Activated CD4-positive, alpha-beta T cell treated with anti-CD3 and anti-CD28 coated beads, Interleukin-2, amount 10 ng/mL, durations not matched to agents 24 days and 14 days (primary cell): ENCODE data around the gene MMUT. TPM values are rescaled to one million over a fixed set of nuclear protein-coding genes. Genes with fewer than 3 reads are reported as not detected.
"Not testable (repeated sequence)": the region's sequence is repeated elsewhere in the genome, so short reads cannot be mapped to it uniquely, and the experiment has no call there.

Experiments
- DNase-seq: peaks from one replicate; pipeline ENCODE4 v3.0.0; 2022
- H3K27ac Mint-ChIP-seq: one replicate; pipeline ENCODE4 v1.8.0; 2022; ENCODE audit warnings: mild to moderate bottlenecking, mixed read lengths
- H3K27me3 Mint-ChIP-seq: one replicate; pipeline ENCODE4 v1.8.0; 2022; ENCODE audit warnings: mixed read lengths
- H3K36me3 Mint-ChIP-seq: one replicate; pipeline ENCODE4 v1.8.0; 2022; ENCODE audit warnings: low read depth, mild to moderate bottlenecking, mixed read lengths
- H3K4me1 Mint-ChIP-seq: one replicate; pipeline ENCODE4 v1.8.0; 2021; ENCODE audit warnings: mixed read lengths
- H3K4me3 Mint-ChIP-seq: one replicate; pipeline ENCODE4 v1.8.0; 2022; ENCODE audit warnings: mild to moderate bottlenecking, moderate library complexity, mixed read lengths
- H3K9me3 Mint-ChIP-seq: one replicate; pipeline ENCODE4 v1.8.0; 2021; ENCODE audit warnings: mixed read lengths
- intact Hi-C: fragments of 100-400 bp; cut with micrococcal nuclease; formaldehyde crosslinking; loops from one replicate; pipeline ENCODE4 v1.15.1; 2023
- total RNA-seq: library from RNA; stranded (reverse); gene quantifications from 2 replicates; pipeline ENCODE4 v1.2.3, GENCODE V29; 2022

Gene MMUT
- total RNA-seq, 1 donor from 2014 or later = 12.4 TPM

- intact Hi-C loops = no loop called here
- Mint-ChIP-seq H3K27ac (no peak overlapping the region), H3K4me3 (no peak overlapping the region), H3K36me3 (no peaks in the 10 kb centered on the region), H3K9me3 (no peaks in the 10 kb centered on the region), H3K4me1 (no peaks in the 10 kb centered on the region), H3K27me3 (no peaks in the 10 kb centered on the region)
- no peak for DNase-seq
These were observed 62.0 kb downstream of the MMUT start for GRCh38 chr6:49401063-49401462.

DNA sequence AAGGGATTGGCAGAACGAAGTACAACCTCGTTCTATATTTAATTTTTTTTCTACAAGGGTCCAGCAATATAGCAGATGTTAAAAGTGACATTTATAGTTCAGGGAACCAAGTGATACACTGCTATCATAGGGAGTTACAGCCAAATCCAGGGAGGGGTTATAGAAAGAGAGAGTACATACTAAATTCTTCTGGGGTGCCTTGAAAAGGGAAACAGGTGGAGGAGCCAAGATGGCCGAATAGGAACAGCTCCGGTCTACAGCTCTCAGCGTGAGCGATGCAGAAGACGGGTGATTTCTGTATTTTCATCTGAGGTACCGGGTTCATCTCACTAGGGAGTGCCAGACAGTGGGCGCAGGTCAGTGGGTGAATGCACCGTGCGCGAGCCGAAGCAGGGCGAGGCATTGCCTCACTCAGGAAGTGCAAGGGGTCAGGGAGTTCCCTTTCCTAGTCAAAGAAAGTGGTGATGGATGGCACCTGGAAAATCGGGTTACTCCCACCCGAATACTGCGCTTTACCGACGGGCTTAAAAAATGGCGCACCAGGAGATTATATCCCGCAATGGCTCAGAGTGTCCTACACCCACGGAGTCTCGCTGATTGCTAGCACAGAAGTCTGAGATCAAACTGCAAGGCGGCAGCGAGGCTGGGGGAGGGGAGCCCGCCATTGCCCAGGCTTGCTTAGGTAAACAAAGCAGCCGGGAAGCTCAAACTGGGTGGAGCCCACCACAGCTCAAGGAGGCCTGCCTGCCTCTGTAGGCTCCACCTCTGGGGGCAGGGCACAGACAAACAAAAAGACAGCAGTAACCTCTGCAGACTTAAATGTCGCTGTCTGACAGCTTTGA lies 76.2 kb downstream of the MMUT start:
- H3K4me1 Mint-ChIP-seq, DNase-seq, H3K27ac Mint-ChIP-seq, H3K36me3 Mint-ChIP-seq, intact Hi-C loops, H3K9me3 Mint-ChIP-seq, H3K4me3 Mint-ChIP-seq, H3K27me3 Mint-ChIP-seq: not testable (repeated sequence)

- no peaks in the 10 kb centered on the region for H3K36me3 Mint-ChIP-seq
- H3K27ac Mint-ChIP-seq = no peak overlapping the region
- H3K9me3 Mint-ChIP-seq = no peaks in the 10 kb centered on the region
- no peaks in the 10 kb centered on the region for H3K27me3 Mint-ChIP-seq
- intact Hi-C loops = no loop called here
- DNase-seq = no peak
- H3K4me3 Mint-ChIP-seq = no peak overlapping the region
- no peaks in the 10 kb centered on the region for H3K4me1 Mint-ChIP-seq
These were observed 78.1 kb downstream of the MMUT start for GRCh38 chr6:49384904-49385303.

Other genes starting within 250 kb of the MMUT start
- 16.4 and 18.6 TPM in 2 replicates for gene CENPQ, start 117 bp upstream of the MMUT start, total RNA-seq
- not detected in 2 replicates for gene GLYATL3, start 36.7 kb upstream of the MMUT start, total RNA-seq
- 0.14 TPM in 1 of 2 replicates, not detected in the other for gene C6orf141, start 87.4 kb upstream of the MMUT start, total RNA-seq
- gene RHAG, start 173.6 kb upstream of the MMUT start, total RNA-seq = not detected in 2 replicates